Measurements from ENCODE around the gene FMN1.
A peak's percentile ranks its signal among the peaks of the same experiment; 100 is the strongest.

Gene FMN1

GRCh38 chr15:33152502-33153109 lies 41.9 kb downstream of the FMN1 start:
- DNase-seq, result no peak

- no peak for DNase-seq
Observed at GRCh38 chr15:33150971-33151370, 43.5 kb downstream of the FMN1 start.

GRCh38 chr15:33150431-33150941 lies 44.0 kb downstream of the FMN1 start:
- no peak for DNase-seq

GRCh38 chr15:33149919-33150318 lies 44.6 kb downstream of the FMN1 start:
- no peak for DNase-seq

- DNase-seq, result no peak
Observed at GRCh38 chr15:33148129-33148751, 46.3 kb downstream of the FMN1 start.

GRCh38 chr15:33146051-33146450 lies 48.5 kb downstream of the FMN1 start:
- no peak for DNase-seq

GRCh38 chr15:33145447-33145846 lies 49.1 kb downstream of the FMN1 start:
- DNase-seq, result no peak

GRCh38 chr15:33142708-33143107 lies 51.8 kb downstream of the FMN1 start:
- DNase-seq, result no peak

- DNase-seq, result no peak
Observed at GRCh38 chr15:33138000-33138399, 56.5 kb downstream of the FMN1 start.

- no peak for DNase-seq
Observed at GRCh38 chr15:33137101-33137500, 57.4 kb downstream of the FMN1 start.

GRCh38 chr15:33136353-33136752 lies 58.2 kb downstream of the FMN1 start:
- DNase-seq, result no peak

- DNase-seq, result no peak
Observed at GRCh38 chr15:33135355-33135781, 59.1 kb downstream of the FMN1 start.

GRCh38 chr15:33132722-33133345 lies 61.7 kb downstream of the FMN1 start:
- DNase-seq, result no peak

GRCh38 chr15:33132233-33132580 lies 62.3 kb downstream of the FMN1 start:
- DNase-seq, result no peak

- DNase-seq, result no peak
Observed at GRCh38 chr15:33131552-33132232, 62.8 kb downstream of the FMN1 start.

GRCh38 chr15:33126559-33127290 lies 67.8 kb downstream of the FMN1 start:
- peak; percentile 4 for DNase-seq

- DNase-seq, result no peak
Observed at GRCh38 chr15:33125894-33126537, 68.5 kb downstream of the FMN1 start.

GRCh38 chr15:33124811-33125210 lies 69.7 kb downstream of the FMN1 start:
- no peak for DNase-seq

- DNase-seq, result no peak
Observed at GRCh38 chr15:33124279-33124678, 70.2 kb downstream of the FMN1 start.

GRCh38 chr15:33119865-33120264 lies 74.6 kb downstream of the FMN1 start:
- no peak for DNase-seq

GRCh38 chr15:33119273-33119672 lies 75.2 kb downstream of the FMN1 start:
- DNase-seq, result no peak

GRCh38 chr15:33116198-33116597 lies 78.3 kb downstream of the FMN1 start:
- DNase-seq, result no peak

All from NCI-H146 (cell line).